Hepatocyte (in vitro differentiated cells): ENCODE data around the gene LARP1. TPM values are rescaled to one million over a fixed set of nuclear protein-coding genes. Genes with fewer than 3 reads are reported as not detected.

ENCODE experiments used
- DNase-seq: peaks from one replicate; pipeline ENCODE4 v3.0.0-alpha.2; 2016; ENCODE audit warnings: low spot score
- H2AFZ ChIP-seq: fragments of 200-600 bp; sonication (generic); 2 replicates; pipeline ENCODE4 v1.6.0; 2016; ENCODE audit warnings: antibody characterized with exemption, mild to moderate bottlenecking
- H3K27ac ChIP-seq: fragments of 200-600 bp; sonication (generic); 2 replicates; pipeline ENCODE4 v1.5.1; 2016; ENCODE audit warnings: mild to moderate bottlenecking
- H3K27me3 ChIP-seq: fragments of 200-600 bp; sonication (generic); 2 replicates; pipeline ENCODE4 v1.6.1; 2016
- H3K36me3 ChIP-seq: fragments of 200-600 bp; sonication (generic); replicated peaks from 2 replicates; pipeline ENCODE4 v1.5.1; 2016; ENCODE audit warnings: low read depth; ENCODE audit not compliant: insufficient read depth
- H3K4me1 ChIP-seq: fragments of 200-600 bp; sonication (generic); 2 replicates; pipeline ENCODE4 v1.5.1; 2016; ENCODE audit warnings: mild to moderate bottlenecking, moderate library complexity; ENCODE audit not compliant: insufficient read depth
- H3K4me2 ChIP-seq: fragments of 200-600 bp; sonication (generic); 2 replicates; pipeline ENCODE4 v1.6.0; 2016
- H3K4me3 ChIP-seq: fragments of 200-600 bp; sonication (generic); 2 replicates; pipeline ENCODE4 v1.5.1; 2016; ENCODE audit warnings: mild to moderate bottlenecking
- H3K79me2 ChIP-seq: fragments of 200-600 bp; sonication (generic); 2 replicates; pipeline ENCODE4 v1.6.0; 2017; ENCODE audit warnings: mild to moderate bottlenecking
- H3K9me2 ChIP-seq: fragments of 200-600 bp; sonication (generic); replicated peaks from 2 replicates; pipeline ENCODE4 v1.6.0; 2017; ENCODE audit warnings: mild to moderate bottlenecking; ENCODE audit not compliant: insufficient read depth
- H3K9me3 ChIP-seq: fragments of 200-600 bp; sonication (generic); 2 replicates; pipeline ENCODE4 v1.5.1; 2016; ENCODE audit warnings: low read depth, mild to moderate bottlenecking
- H4K20me1 ChIP-seq: fragments of 200-600 bp; sonication (generic); 2 replicates; pipeline ENCODE4 v1.6.0; 2016; ENCODE audit warnings: mild to moderate bottlenecking; ENCODE audit not compliant: insufficient read depth, poor library complexity, severe bottlenecking
- EZH2 ChIP-seq: fragments of 200-600 bp; sonication (generic); IDR thresholded peaks from 2 replicates; pipeline ENCODE4 v1.6.1; 2016; ENCODE audit warnings: antibody characterized with exemption, mild to moderate bottlenecking, borderline replicate concordance
- EZH2phosphoT487 ChIP-seq: fragments of 200-600 bp; sonication (generic); IDR thresholded peaks from one replicate; pipeline ENCODE4 v1.6.1; 2018; ENCODE audit warnings: antibody characterized with exemption, mild to moderate bottlenecking, low read depth, moderate library complexity; ENCODE audit not compliant: unreplicated experiment, severe bottlenecking
- WGBS: methylation state at CpG from one replicate; pipeline ENCODE4 v1.1.6; 2016; ENCODE audit warnings: low lambda C conversion rate; ENCODE audit errors: missing lambda C conversion rate; 5-methylcytosine and 5-hydroxymethylcytosine counted together
- polyA plus RNA-seq: library from polyadenylated mRNA; unstranded; fragments of >200 nt; fragmentation: Nextera tagmentation; extraction: Ambion mirVana; gene quantifications from 2 replicates; pipeline ENCODE4 v1.2.1, GENCODE V29; 2016
- total RNA-seq: library from RNA; depleted of rRNA; stranded (reverse); fragments of >200 nt; gene quantifications from 2 replicates; pipeline ENCODE4 v1.2.3, GENCODE V29; 2014
- TF ChIP-seq, protein P1 (sequence below): fragments of 200-600 bp; sonication (generic); IDR thresholded peaks from 2 replicates; pipeline ENCODE4 v1.5.1; 2016; ENCODE audit warnings: antibody characterized with exemption, mild to moderate bottlenecking; ENCODE audit not compliant: poor library complexity

LARP1 gene
- total and polyA plus RNA-seq, 2 experiments from 2014 or later: 62.9 to 75.0 TPM

GRCh38 chr5:154844809-154845208 is 89.6 kb downstream of the LARP1 start:
- H3K9me3 ChIP-seq: no peaks in the 10 kb centered on the region
- no peak for DNase-seq
- H3K9me2 ChIP-seq: no peaks in the 10 kb centered on the region
- no peaks in the 10 kb centered on the region for H3K36me3 ChIP-seq
- H3K79me2 ChIP-seq: peaks cover 7% of the 10 kb centered on the region
- no peak overlapping the region for H2AFZ ChIP-seq
- no peak overlapping the region for H3K4me3 ChIP-seq
- WGBS: 42% methylated on average over 5 of the region's 5 CpGs
- peaks cover 14% of the 10 kb centered on the region for H3K4me1 ChIP-seq
- H3K27me3 ChIP-seq: no peaks in the 10 kb centered on the region
- no peak overlapping the region for H3K4me2 ChIP-seq
- TF ChIP-seq, protein P1, sequence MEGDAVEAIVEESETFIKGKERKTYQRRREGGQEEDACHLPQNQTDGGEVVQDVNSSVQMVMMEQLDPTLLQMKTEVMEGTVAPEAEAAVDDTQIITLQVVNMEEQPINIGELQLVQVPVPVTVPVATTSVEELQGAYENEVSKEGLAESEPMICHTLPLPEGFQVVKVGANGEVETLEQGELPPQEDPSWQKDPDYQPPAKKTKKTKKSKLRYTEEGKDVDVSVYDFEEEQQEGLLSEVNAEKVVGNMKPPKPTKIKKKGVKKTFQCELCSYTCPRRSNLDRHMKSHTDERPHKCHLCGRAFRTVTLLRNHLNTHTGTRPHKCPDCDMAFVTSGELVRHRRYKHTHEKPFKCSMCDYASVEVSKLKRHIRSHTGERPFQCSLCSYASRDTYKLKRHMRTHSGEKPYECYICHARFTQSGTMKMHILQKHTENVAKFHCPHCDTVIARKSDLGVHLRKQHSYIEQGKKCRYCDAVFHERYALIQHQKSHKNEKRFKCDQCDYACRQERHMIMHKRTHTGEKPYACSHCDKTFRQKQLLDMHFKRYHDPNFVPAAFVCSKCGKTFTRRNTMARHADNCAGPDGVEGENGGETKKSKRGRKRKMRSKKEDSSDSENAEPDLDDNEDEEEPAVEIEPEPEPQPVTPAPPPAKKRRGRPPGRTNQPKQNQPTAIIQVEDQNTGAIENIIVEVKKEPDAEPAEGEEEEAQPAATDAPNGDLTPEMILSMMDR: no peak
- no peak for TF ChIP-seq EZH2
- no peak for TF ChIP-seq EZH2phosphoT487
- H3K27ac ChIP-seq: no peak overlapping the region
- H4K20me1 ChIP-seq: no peaks in the 10 kb centered on the region

DNA sequence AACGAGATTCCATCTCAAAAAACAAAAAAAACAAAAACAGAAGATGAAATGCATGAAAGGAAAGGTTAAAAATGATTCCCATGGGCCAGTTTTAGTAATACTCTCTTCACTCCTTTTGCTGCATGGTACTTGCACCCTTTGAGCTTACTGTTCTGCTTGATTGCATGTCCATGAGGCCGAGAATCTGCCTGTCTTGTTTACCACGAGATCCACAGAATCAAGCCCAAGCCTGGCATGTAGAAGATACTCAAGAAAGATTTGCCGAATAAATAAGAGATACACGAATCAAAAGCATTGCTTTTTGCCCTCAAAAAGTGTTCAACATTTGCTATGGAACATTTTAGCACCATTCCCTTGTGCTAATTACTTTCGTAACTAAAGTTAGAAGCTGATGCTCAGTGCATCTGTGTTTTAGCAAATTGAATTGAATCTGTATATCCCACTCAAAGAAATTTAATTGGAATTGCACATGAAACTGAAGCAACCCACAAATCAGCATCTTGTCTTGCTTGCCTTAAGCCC is 94.1 kb downstream of the LARP1 start:
- TF ChIP-seq, protein P1: no peak
- no peak for TF ChIP-seq EZH2
- no peak for TF ChIP-seq EZH2phosphoT487
- Histone ChIP-seq H3K4me2 (peak overlapping the region; percentile 81), H3K79me2 (peaks cover 7% of the 10 kb centered on the region), H3K4me1 (peaks cover 11% of the 10 kb centered on the region), H3K27me3 (no peaks in the 10 kb centered on the region), H2AFZ (no peak overlapping the region), H3K9me2 (no peaks in the 10 kb centered on the region), H4K20me1 (no peaks in the 10 kb centered on the region), H3K27ac (peak overlapping the region; percentile 66), H3K4me3 (no peak overlapping the region), H3K9me3 (no peaks in the 10 kb centered on the region), H3K36me3 (no peaks in the 10 kb centered on the region)
- no peak for DNase-seq
- WGBS: 85% methylated on average over 6 of the region's 6 CpGs

DNA sequence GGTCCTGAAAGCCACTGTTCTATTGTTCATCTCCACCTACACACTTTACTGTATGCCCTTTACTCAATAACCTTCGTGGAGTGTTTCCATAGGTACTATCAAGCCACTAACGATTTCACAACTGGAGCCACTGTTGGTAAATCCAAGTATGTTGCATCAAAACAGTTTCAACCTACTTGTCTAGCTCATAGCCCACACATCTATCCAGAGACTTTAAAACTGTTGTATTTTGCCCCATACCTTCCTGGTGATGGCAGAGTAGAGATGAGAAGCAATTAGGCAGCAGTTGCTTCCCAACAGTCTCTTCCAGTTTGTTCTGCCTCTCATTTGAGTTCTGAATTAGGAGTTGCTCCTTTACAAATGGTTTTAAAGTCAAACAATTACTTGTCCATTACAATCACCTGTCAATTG is 94.6 kb downstream of the LARP1 start:
- Histone ChIP-seq H3K27me3 (no peaks in the 10 kb centered on the region), H3K4me3 (peak overlapping the region; percentile 11), H3K79me2 (peaks cover 7% of the 10 kb centered on the region), H3K4me1 (peaks cover 11% of the 10 kb centered on the region), H3K27ac (peak overlapping the region; percentile 66), H3K9me2 (no peaks in the 10 kb centered on the region), H3K4me2 (peak overlapping the region; percentile 81), H2AFZ (peak overlapping the region; percentile 32), H3K36me3 (no peaks in the 10 kb centered on the region), H4K20me1 (no peaks in the 10 kb centered on the region), H3K9me3 (no peaks in the 10 kb centered on the region)
- DNase-seq: peak; percentile 24
- TF ChIP-seq EZH2phosphoT487 (no peak), EZH2 (no peak)
- TF ChIP-seq, protein P1: no peak
- WGBS: 30% methylated on average over 2 of the region's 2 CpGs
